ENCODE measurements around the gene SOWAHC.
"Not testable (repeated sequence)": the region's sequence is repeated elsewhere in the genome, so short reads cannot be mapped to it uniquely, and the experiment has no call there.

The SOWAHC gene

DNA sequence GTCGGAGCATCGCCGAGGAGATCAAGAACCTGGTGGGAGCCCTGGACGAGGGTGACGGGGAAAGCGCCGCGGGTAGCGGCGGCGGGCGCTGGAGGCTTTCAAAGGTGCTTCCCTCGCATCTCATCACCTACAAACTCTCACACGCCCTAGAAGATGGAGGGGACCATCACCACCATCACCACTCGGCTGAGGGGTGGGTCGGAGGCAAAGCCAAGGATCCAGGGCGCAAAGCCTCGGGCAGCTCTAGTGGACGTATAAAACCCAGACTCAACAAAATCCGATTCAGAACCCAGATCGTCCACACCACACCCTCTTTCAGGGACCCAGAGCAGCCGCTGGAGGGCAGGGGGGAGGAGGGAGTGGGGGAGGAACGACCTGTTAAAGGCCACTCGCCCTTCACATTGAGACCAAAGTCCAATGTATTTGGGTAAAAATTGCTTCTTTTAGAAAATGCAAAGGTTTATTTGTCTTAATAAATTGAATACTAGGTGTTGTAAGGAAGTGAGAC lies 1.5 kb downstream of the SOWAHC start:
- H3K9me3 ChIP-seq (ENCODE audit: control insufficient read depth in 2 of 2, low read length in 2 of 2), result no peaks in the 10 kb centered on the region
- peak overlapping the region; percentile 68 to 94 for H3K9ac ChIP-seq (ENCODE audit: low read depth in 1 of 2, low read length in 2 of 2)
- H3K27me3 ChIP-seq (ENCODE audit: control insufficient read depth in 2 of 2, insufficient read depth in 2 of 2, low read length in 2 of 2), result no peaks in the 10 kb centered on the region
- no peaks in the 10 kb centered on the region for H3K36me3 ChIP-seq (ENCODE audit: control insufficient read depth in 2 of 2, insufficient read depth in 2 of 2, low read length in 2 of 2)
- H3K4me3 ChIP-seq (ENCODE audit: low read length in 2 of 2), result peak overlapping the region; percentile 70 to 91
- peak overlapping the region; percentile 91 to 95 for H3K27ac ChIP-seq (ENCODE audit: low read depth in 2 of 2, low read length in 2 of 2)
- H3K4me1 ChIP-seq (ENCODE audit: control insufficient read depth in 2 of 2, insufficient read depth in 2 of 2, low read length in 2 of 2), result peaks cover 8 to 21% of the 10 kb centered on the region in 2 donors

DNA sequence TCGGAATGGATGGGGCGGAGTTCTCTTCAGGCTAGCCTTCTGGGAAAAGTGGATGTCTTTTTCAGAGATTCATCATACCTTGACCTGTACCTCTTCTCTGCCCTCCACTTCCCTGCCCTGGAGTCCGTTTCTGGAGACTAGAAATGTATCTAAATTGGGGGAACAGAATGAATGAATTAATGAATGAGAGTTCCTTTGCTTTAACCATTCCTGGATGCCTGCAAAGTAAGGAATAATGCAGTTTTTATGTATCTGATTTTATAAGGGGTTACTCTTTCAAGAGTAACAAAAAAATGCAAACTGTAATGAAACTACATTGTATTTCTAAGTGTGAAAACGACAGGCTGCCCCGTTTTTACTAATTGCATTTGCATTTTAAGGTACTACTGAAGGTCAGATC lies 2.0 kb downstream of the SOWAHC start:
- H3K27ac ChIP-seq (ENCODE audit: low read depth in 2 of 2, low read length in 2 of 2), result peak overlapping the region in 1 of 2 donors; percentile 91
- no peaks in the 10 kb centered on the region for H3K9me3 ChIP-seq (ENCODE audit: control insufficient read depth in 2 of 2, low read length in 2 of 2)
- peak overlapping the region; percentile 70 to 91 for H3K4me3 ChIP-seq (ENCODE audit: low read length in 2 of 2)
- no peaks in the 10 kb centered on the region for H3K27me3 ChIP-seq (ENCODE audit: control insufficient read depth in 2 of 2, insufficient read depth in 2 of 2, low read length in 2 of 2)
- H3K36me3 ChIP-seq (ENCODE audit: control insufficient read depth in 2 of 2, insufficient read depth in 2 of 2, low read length in 2 of 2), result no peaks in the 10 kb centered on the region
- peaks cover 8 to 21% of the 10 kb centered on the region in 2 donors for H3K4me1 ChIP-seq (ENCODE audit: control insufficient read depth in 2 of 2, insufficient read depth in 2 of 2, low read length in 2 of 2)
- peak overlapping the region in 1 of 2 donors; percentile 94 for H3K9ac ChIP-seq (ENCODE audit: low read depth in 1 of 2, low read length in 2 of 2)

DNA sequence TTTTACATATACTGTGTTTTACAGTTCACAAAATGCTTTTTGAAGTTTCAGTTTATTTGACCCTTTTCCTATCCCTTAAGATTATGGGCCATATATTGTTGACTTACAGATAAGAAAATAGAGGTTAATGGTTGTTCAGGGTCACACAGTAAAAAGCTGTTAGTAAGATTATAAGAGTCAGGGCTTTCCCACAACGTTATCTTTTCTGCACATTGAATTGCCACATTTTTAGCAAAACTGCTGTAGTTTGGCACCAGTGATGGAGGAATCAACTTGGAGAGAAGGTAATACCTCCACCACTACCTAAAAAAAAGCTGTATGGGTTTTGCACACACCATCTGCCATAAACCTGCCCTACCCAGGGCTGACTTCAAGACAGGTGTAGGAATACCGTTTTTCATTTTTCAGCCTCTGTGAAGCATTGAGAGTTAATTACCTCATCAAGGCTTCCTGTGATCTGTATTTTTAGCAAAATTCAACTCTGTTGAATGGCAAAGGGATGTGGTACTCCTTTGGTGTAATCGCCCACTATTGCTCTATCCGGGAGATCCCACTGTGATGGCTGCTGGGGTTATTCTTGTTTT lies 5.0 kb downstream of the SOWAHC start:
- peaks cover 5 to 14% of the 10 kb centered on the region in 2 donors for H3K4me1 ChIP-seq (ENCODE audit: control insufficient read depth in 2 of 2, insufficient read depth in 2 of 2, low read length in 2 of 2)
- H3K9me3 ChIP-seq (ENCODE audit: control insufficient read depth in 2 of 2, low read length in 2 of 2), result no peaks in the 10 kb centered on the region
- H3K27me3 ChIP-seq (ENCODE audit: control insufficient read depth in 2 of 2, insufficient read depth in 2 of 2, low read length in 2 of 2), result no peaks in the 10 kb centered on the region
- no peaks in the 10 kb centered on the region for H3K36me3 ChIP-seq (ENCODE audit: control insufficient read depth in 2 of 2, insufficient read depth in 2 of 2, low read length in 2 of 2)
- H3K9ac ChIP-seq (ENCODE audit: low read depth in 1 of 2, low read length in 2 of 2), result no peak overlapping the region
- no peak overlapping the region for H3K27ac ChIP-seq (ENCODE audit: low read depth in 2 of 2, low read length in 2 of 2)
- H3K4me3 ChIP-seq (ENCODE audit: low read length in 2 of 2), result no peak overlapping the region

DNA sequence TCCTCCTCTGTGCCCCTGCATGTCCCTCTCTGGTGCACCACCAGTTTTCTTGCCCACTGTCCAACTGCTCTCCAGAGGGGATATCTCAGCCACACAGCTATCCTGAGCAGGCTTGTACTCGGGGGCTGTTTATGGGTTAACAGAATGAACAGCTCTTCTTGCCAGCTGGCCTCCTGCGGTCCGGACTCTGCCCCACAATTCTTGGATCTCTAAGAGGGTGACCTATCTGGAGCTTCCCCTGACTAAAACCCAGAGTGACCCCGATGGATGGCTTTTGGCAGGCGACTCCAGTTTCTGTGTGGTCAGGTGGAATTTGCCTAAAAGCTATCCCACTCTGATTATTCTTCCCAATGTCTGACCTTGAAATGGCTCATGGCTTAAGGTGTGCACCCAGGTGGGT lies 9.1 kb downstream of the SOWAHC start:
- Histone ChIP-seq H3K4me3 (ENCODE audit: low read length in 2 of 2) (no peak overlapping the region), H3K9me3 (ENCODE audit: control insufficient read depth in 2 of 2, low read length in 2 of 2) (no peaks in the 10 kb centered on the region), H3K4me1 (ENCODE audit: control insufficient read depth in 2 of 2, insufficient read depth in 2 of 2, low read length in 2 of 2) (peaks cover 0 to 2% of the 10 kb centered on the region in 2 donors), H3K27me3 (ENCODE audit: control insufficient read depth in 2 of 2, insufficient read depth in 2 of 2, low read length in 2 of 2) (no peaks in the 10 kb centered on the region), H3K36me3 (ENCODE audit: control insufficient read depth in 2 of 2, insufficient read depth in 2 of 2, low read length in 2 of 2) (no peaks in the 10 kb centered on the region), H3K9ac (ENCODE audit: low read depth in 1 of 2, low read length in 2 of 2) (no peak overlapping the region), H3K27ac (ENCODE audit: low read depth in 2 of 2, low read length in 2 of 2) (no peak overlapping the region)

DNA sequence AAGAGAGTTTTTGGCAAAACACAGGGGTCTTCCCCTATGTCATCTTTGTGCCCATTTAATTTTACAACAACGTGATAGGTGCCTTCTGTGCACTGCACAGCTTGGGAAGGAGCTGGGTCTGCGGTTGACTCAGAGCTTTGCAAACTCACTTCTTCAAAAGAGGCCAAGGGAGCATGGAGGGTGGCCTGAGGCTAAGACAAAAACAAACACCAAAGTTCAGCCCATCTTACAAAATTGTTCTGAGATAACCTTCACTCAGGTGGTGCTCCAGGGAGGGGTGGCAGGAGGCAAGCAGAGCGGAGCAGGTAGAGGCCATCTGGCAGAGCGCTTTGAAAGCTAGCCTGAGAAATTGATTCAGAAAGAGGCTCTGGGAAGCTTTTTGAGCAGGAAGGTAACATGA lies 9.8 kb downstream of the SOWAHC start:
- H3K36me3 ChIP-seq (ENCODE audit: control insufficient read depth in 2 of 2, insufficient read depth in 2 of 2, low read length in 2 of 2), result no peaks in the 10 kb centered on the region
- H3K4me1 ChIP-seq (ENCODE audit: control insufficient read depth in 2 of 2, insufficient read depth in 2 of 2, low read length in 2 of 2), result peaks cover 0 to 2% of the 10 kb centered on the region in 2 donors
- no peak overlapping the region for H3K9ac ChIP-seq (ENCODE audit: low read depth in 1 of 2, low read length in 2 of 2)
- no peaks in the 10 kb centered on the region for H3K9me3 ChIP-seq (ENCODE audit: control insufficient read depth in 2 of 2, low read length in 2 of 2)
- H3K27ac ChIP-seq (ENCODE audit: low read depth in 2 of 2, low read length in 2 of 2), result no peak overlapping the region
- H3K4me3 ChIP-seq (ENCODE audit: low read length in 2 of 2), result no peak overlapping the region
- H3K27me3 ChIP-seq (ENCODE audit: control insufficient read depth in 2 of 2, insufficient read depth in 2 of 2, low read length in 2 of 2), result no peaks in the 10 kb centered on the region

DNA sequence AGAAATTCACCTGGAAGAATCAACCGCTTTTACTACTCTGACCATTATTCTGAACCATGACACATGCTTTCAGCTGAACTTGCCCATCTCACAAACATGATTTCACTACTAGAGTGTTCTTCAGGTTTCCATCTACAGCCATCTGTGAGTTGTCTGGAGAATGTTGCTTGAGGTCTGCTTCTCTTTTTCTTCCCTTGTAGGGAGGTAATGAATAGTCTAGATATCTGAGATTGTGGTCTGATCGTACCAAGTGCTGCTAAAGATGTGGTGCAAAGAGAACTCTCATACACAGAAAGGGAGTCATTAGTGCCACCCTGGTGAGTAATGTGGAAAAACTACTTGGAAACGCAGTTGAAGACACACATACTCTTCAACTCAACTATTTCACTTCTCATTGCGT lies 10.2 kb downstream of the SOWAHC start:
- Histone ChIP-seq H3K36me3 (ENCODE audit: control insufficient read depth in 2 of 2, insufficient read depth in 2 of 2, low read length in 2 of 2) (no peaks in the 10 kb centered on the region), H3K4me1 (ENCODE audit: control insufficient read depth in 2 of 2, insufficient read depth in 2 of 2, low read length in 2 of 2) (no peaks in the 10 kb centered on the region), H3K27me3 (ENCODE audit: control insufficient read depth in 2 of 2, insufficient read depth in 2 of 2, low read length in 2 of 2) (no peaks in the 10 kb centered on the region), H3K9me3 (ENCODE audit: control insufficient read depth in 2 of 2, low read length in 2 of 2) (no peaks in the 10 kb centered on the region), H3K9ac (ENCODE audit: low read depth in 1 of 2, low read length in 2 of 2) (no peak overlapping the region), H3K4me3 (ENCODE audit: low read length in 2 of 2) (no peak overlapping the region), H3K27ac (ENCODE audit: low read depth in 2 of 2, low read length in 2 of 2) (no peak overlapping the region)

DNA sequence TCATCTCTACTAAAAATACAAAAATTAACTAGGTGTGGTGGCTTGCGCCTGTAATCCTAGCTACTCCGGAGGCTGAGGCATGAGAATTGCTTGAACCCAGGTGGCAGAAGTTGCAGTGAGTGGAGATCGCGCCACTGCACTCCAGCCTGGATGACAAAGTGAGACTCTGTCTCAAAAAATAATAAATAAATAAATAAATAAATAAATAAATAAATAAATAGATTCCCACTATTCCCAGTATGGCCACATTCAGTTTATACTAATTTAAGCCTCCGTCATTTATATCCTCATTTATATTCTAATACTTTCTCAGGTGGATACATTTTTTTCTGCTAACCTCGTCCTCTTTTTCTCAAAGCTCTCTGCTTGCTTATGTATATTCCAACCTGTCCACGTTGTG lies 14.2 kb downstream of the SOWAHC start:
- H3K9me3 ChIP-seq (ENCODE audit: control insufficient read depth in 2 of 2, low read length in 2 of 2); H3K27me3 ChIP-seq (ENCODE audit: control insufficient read depth in 2 of 2, insufficient read depth in 2 of 2, low read length in 2 of 2); H3K36me3 ChIP-seq (ENCODE audit: control insufficient read depth in 2 of 2, insufficient read depth in 2 of 2, low read length in 2 of 2); H3K27ac ChIP-seq (ENCODE audit: low read depth in 2 of 2, low read length in 2 of 2); H3K4me3 ChIP-seq (ENCODE audit: low read length in 2 of 2); H3K4me1 ChIP-seq (ENCODE audit: control insufficient read depth in 2 of 2, insufficient read depth in 2 of 2, low read length in 2 of 2); H3K9ac ChIP-seq (ENCODE audit: low read depth in 1 of 2, low read length in 2 of 2): not testable (repeated sequence)

DNA sequence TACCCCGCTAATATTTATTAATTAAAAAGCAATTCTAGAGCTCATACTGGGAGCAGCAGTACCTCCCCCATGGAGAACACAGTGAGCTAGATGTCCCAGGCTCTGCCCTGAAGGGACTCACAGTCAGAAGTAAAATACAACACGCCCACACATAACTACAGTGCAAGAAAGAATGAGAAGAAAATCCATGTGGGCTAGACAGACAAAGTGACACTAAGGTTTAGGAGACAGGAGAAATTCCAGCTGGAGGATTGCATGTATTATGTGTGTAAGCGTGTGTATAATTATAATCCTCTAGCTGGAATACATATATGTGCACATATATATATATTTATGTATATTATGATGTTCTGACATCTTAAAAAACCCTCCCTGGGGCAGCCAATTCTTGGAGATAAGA lies 15.7 kb downstream of the SOWAHC start:
- H3K4me1 ChIP-seq (ENCODE audit: control insufficient read depth in 2 of 2, insufficient read depth in 2 of 2, low read length in 2 of 2), result no peaks in the 10 kb centered on the region
- no peaks in the 10 kb centered on the region for H3K36me3 ChIP-seq (ENCODE audit: control insufficient read depth in 2 of 2, insufficient read depth in 2 of 2, low read length in 2 of 2)
- H3K27me3 ChIP-seq (ENCODE audit: control insufficient read depth in 2 of 2, insufficient read depth in 2 of 2, low read length in 2 of 2), result no peaks in the 10 kb centered on the region
- no peak overlapping the region for H3K9ac ChIP-seq (ENCODE audit: low read depth in 1 of 2, low read length in 2 of 2)
- no peak overlapping the region for H3K4me3 ChIP-seq (ENCODE audit: low read length in 2 of 2)
- H3K9me3 ChIP-seq (ENCODE audit: control insufficient read depth in 2 of 2, low read length in 2 of 2), result no peaks in the 10 kb centered on the region
- H3K27ac ChIP-seq (ENCODE audit: low read depth in 2 of 2, low read length in 2 of 2), result no peak overlapping the region

DNA sequence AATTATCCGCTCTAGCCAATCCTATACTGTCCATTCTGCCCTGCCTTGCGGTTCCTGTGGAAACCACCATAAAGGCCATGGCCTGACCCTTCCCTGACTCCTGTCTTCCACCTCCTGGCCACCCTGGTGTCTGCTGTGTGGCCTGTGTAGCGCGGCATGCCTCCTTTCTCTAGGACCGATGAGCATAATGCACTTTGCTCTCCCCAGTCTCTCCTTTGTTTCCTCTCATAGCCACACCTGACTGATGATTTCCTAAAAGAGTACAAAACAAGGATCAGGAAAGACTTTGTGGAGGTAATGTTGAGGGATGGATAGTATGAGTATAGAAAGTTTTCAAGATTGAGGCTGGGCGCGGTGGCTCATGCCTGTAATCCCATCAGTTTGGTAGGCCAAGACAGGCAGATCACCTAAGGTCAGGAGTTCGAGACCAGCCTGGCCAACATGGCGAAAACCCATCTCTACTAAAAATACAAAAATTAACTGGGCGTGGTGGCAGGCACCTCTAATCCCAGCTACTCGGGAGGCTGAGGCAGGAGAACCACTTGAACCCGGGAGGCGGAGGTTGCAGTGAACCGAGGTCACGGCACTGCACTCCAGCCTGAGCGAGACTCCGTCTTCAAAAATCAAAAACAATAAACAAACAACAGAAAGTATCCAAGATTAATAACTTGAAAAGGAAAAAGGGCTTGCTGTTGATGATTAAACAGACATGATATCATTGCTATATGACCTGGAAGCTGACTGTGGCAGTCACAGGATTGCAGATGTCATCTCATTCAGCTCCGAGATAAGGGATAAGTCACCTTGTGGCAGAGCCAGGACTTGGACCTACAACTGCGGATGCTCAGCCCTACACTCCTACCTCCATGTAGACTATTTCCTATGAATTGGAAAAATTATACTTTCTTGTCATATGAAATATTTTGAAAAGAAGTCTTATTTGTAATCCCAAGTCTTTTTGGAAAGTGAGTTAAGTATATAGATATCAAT lies 16.6 kb downstream of the SOWAHC start:
- Histone ChIP-seq H3K9me3 (ENCODE audit: control insufficient read depth in 2 of 2, low read length in 2 of 2) (no peaks in the 10 kb centered on the region), H3K27ac (ENCODE audit: low read depth in 2 of 2, low read length in 2 of 2) (no peak overlapping the region), H3K9ac (ENCODE audit: low read depth in 1 of 2, low read length in 2 of 2) (no peak overlapping the region), H3K4me3 (ENCODE audit: low read length in 2 of 2) (no peak overlapping the region), H3K27me3 (ENCODE audit: control insufficient read depth in 2 of 2, insufficient read depth in 2 of 2, low read length in 2 of 2) (no peaks in the 10 kb centered on the region), H3K36me3 (ENCODE audit: control insufficient read depth in 2 of 2, insufficient read depth in 2 of 2, low read length in 2 of 2) (no peaks in the 10 kb centered on the region), H3K4me1 (ENCODE audit: control insufficient read depth in 2 of 2, insufficient read depth in 2 of 2, low read length in 2 of 2) (no peaks in the 10 kb centered on the region)

DNA sequence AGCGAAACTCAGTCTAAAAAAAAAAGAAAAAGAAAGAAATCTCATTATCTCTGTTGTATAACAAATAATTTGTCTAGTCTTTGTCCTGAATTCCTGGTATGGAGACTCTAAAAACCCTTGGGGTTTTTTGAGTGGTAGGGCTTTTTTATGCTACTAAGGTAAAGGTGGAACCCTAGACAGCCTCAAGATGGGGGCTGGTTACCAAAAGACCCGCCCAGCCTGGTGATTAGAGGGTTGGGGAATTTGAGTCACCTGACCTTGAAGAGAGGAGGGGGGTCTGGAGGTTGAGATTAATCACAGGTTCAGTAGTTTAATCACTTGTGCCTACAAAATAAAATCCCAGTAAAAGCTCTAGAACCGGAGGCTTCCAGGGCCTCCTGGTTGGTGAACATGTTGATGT lies 17.6 kb downstream of the SOWAHC start:
- Histone ChIP-seq H3K9ac (ENCODE audit: low read depth in 1 of 2, low read length in 2 of 2) (no peak overlapping the region), H3K4me3 (ENCODE audit: low read length in 2 of 2) (no peak overlapping the region), H3K4me1 (ENCODE audit: control insufficient read depth in 2 of 2, insufficient read depth in 2 of 2, low read length in 2 of 2) (no peaks in the 10 kb centered on the region), H3K27me3 (ENCODE audit: control insufficient read depth in 2 of 2, insufficient read depth in 2 of 2, low read length in 2 of 2) (no peaks in the 10 kb centered on the region), H3K9me3 (ENCODE audit: control insufficient read depth in 2 of 2, low read length in 2 of 2) (no peaks in the 10 kb centered on the region), H3K36me3 (ENCODE audit: control insufficient read depth in 2 of 2, insufficient read depth in 2 of 2, low read length in 2 of 2) (no peaks in the 10 kb centered on the region), H3K27ac (ENCODE audit: low read depth in 2 of 2, low read length in 2 of 2) (peak overlapping the region in 1 of 2 donors; percentile 4)

Data from mucosa of rectum (tissue), 2 donors.